ENCODE measurements around the gene DLX4. TPM values are rescaled to one million over a fixed set of nuclear protein-coding genes. Genes with fewer than 3 reads are reported as not detected.

Gene DLX4
- polyA plus RNA-seq, 1 donor from 2014 or later = not detected

DNA sequence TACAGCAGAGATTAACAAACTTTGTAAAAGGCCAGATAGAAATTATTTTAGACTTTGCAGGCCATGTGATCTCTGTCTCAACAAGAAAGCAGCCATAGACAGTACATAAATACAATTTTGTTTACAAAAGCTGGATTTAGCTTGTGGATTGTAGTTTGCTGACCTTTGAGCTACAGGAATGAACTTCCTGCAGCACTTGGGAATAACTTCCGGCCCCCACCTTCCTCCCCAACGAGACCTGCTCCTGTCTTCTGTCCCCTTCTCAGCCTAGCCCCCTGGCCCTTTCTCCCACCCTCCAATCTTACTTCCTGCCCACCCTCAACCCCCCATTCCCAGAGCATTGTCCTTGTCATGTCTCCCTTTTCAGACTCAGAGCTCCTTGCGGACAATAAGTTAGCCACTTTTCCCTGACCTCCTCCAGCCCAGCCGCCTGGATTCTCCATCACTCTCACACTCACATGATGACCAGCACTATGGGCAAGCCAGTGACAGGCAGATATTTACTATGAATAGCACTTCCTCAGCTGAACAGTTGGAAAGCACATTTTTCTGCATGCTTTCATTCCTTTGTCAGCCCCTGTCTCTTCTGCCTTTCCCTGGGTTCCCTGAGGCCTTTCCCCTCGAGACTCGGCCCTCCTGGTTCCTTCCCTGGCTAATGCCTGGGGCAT lies 53.6 kb downstream of the DLX4 start:
- H3K4me2 ChIP-seq (ENCODE audit: low read length) = no peak overlapping the region
- TF ChIP-seq, protein P1, sequence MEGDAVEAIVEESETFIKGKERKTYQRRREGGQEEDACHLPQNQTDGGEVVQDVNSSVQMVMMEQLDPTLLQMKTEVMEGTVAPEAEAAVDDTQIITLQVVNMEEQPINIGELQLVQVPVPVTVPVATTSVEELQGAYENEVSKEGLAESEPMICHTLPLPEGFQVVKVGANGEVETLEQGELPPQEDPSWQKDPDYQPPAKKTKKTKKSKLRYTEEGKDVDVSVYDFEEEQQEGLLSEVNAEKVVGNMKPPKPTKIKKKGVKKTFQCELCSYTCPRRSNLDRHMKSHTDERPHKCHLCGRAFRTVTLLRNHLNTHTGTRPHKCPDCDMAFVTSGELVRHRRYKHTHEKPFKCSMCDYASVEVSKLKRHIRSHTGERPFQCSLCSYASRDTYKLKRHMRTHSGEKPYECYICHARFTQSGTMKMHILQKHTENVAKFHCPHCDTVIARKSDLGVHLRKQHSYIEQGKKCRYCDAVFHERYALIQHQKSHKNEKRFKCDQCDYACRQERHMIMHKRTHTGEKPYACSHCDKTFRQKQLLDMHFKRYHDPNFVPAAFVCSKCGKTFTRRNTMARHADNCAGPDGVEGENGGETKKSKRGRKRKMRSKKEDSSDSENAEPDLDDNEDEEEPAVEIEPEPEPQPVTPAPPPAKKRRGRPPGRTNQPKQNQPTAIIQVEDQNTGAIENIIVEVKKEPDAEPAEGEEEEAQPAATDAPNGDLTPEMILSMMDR (IDR thresholded peaks at IDR 0.05; ENCODE audit: poor library complexity, severe bottlenecking) = no peak
- no peak for TF ChIP-seq POLR2AphosphoS5 (IDR thresholded peaks at IDR 0.05)
- TF ChIP-seq RAD21 (conservative IDR thresholded peaks at IDR 0.05) = no peak
- no peak for TF ChIP-seq MXI1 (conservative IDR thresholded peaks at IDR 0.05; ENCODE audit: poor library complexity, severe bottlenecking)
- TF ChIP-seq EZH2 (IDR thresholded peaks at IDR 0.05; ENCODE audit: borderline replicate concordance, insufficient read depth, low read length, poor library complexity, severe bottlenecking) = no peak
- TF ChIP-seq SMC3 (conservative IDR thresholded peaks at IDR 0.05; ENCODE audit: poor library complexity) = no peak
- no peak for TF ChIP-seq EP300 (conservative IDR thresholded peaks at IDR 0.05; ENCODE audit: poor library complexity, severe bottlenecking)
- TF ChIP-seq, protein P2, sequence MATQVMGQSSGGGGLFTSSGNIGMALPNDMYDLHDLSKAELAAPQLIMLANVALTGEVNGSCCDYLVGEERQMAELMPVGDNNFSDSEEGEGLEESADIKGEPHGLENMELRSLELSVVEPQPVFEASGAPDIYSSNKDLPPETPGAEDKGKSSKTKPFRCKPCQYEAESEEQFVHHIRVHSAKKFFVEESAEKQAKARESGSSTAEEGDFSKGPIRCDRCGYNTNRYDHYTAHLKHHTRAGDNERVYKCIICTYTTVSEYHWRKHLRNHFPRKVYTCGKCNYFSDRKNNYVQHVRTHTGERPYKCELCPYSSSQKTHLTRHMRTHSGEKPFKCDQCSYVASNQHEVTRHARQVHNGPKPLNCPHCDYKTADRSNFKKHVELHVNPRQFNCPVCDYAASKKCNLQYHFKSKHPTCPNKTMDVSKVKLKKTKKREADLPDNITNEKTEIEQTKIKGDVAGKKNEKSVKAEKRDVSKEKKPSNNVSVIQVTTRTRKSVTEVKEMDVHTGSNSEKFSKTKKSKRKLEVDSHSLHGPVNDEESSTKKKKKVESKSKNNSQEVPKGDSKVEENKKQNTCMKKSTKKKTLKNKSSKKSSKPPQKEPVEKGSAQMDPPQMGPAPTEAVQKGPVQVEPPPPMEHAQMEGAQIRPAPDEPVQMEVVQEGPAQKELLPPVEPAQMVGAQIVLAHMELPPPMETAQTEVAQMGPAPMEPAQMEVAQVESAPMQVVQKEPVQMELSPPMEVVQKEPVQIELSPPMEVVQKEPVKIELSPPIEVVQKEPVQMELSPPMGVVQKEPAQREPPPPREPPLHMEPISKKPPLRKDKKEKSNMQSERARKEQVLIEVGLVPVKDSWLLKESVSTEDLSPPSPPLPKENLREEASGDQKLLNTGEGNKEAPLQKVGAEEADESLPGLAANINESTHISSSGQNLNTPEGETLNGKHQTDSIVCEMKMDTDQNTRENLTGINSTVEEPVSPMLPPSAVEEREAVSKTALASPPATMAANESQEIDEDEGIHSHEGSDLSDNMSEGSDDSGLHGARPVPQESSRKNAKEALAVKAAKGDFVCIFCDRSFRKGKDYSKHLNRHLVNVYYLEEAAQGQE (IDR thresholded peaks at IDR 0.05; ENCODE audit: borderline replicate concordance) = no peak
- TF ChIP-seq TAF1 (IDR thresholded peaks at IDR 0.05; ENCODE audit: low read depth) = no peak
- no peak overlapping the region for H2AFZ ChIP-seq (ENCODE audit: low read depth, low read length)
- H3K9ac ChIP-seq (ENCODE audit: low read length) = no peak overlapping the region
- no peak overlapping the region for H3K27ac ChIP-seq (ENCODE audit: low read length)
- H3K4me3 ChIP-seq (ENCODE audit: low read length) = no peak overlapping the region
- H3K36me3 ChIP-seq (ENCODE audit: insufficient read depth, low read length) = no peaks in the 10 kb centered on the region
- no peaks in the 10 kb centered on the region for H3K27me3 ChIP-seq (ENCODE audit: insufficient read depth, low read depth, low read length)
- H3K9me3 ChIP-seq (ENCODE audit: low read length) = no peaks in the 10 kb centered on the region
- H3K79me2 ChIP-seq (replicated peaks; ENCODE audit: insufficient read depth, low read length) = no peaks in the 10 kb centered on the region
- no peaks in the 10 kb centered on the region for H4K20me1 ChIP-seq (ENCODE audit: insufficient read depth)
- no peaks in the 10 kb centered on the region for H3K9me2 ChIP-seq (ENCODE audit: insufficient read depth, low read length)
- no peaks in the 10 kb centered on the region for H3F3A ChIP-seq (ENCODE audit: insufficient read depth, low read length, poor library complexity, severe bottlenecking)

DNA sequence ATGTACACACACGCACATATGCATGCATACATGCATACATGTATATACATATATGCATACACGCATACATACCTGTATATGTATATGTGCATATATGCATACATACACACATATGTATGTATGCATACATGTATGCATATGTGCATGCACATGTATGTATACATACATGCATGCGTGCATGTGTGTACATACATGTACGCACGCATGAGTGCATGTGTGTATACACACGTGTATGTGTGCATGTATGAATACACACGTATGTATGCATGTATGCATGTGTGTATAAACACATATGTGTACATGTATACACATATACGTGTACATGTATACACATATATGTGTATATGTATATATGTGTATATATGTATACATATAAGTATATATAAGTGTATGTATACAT lies 54.5 kb downstream of the DLX4 start:
- Histone ChIP-seq H3F3A (ENCODE audit: insufficient read depth, low read length, poor library complexity, severe bottlenecking) (no peaks in the 10 kb centered on the region), H3K36me3 (ENCODE audit: insufficient read depth, low read length) (no peaks in the 10 kb centered on the region), H3K9ac (ENCODE audit: low read length) (no peak overlapping the region), H3K27ac (ENCODE audit: low read length) (no peak overlapping the region), H3K9me2 (ENCODE audit: insufficient read depth, low read length) (no peaks in the 10 kb centered on the region), H3K4me3 (ENCODE audit: low read length) (no peak overlapping the region), H3K9me3 (ENCODE audit: low read length) (no peaks in the 10 kb centered on the region), H3K27me3 (ENCODE audit: insufficient read depth, low read depth, low read length) (no peaks in the 10 kb centered on the region), H3K79me2 (replicated peaks; ENCODE audit: insufficient read depth, low read length) (no peaks in the 10 kb centered on the region), H3K4me2 (ENCODE audit: low read length) (no peak overlapping the region), H2AFZ (ENCODE audit: low read depth, low read length) (no peak overlapping the region), H4K20me1 (ENCODE audit: insufficient read depth) (no peaks in the 10 kb centered on the region)
- no peak for TF ChIP-seq POLR2AphosphoS5 (IDR thresholded peaks at IDR 0.05)
- TF ChIP-seq, protein P1 (IDR thresholded peaks at IDR 0.05; ENCODE audit: poor library complexity, severe bottlenecking) = no peak
- TF ChIP-seq, protein P2 (IDR thresholded peaks at IDR 0.05; ENCODE audit: borderline replicate concordance) = no peak
- TF ChIP-seq SMC3 (conservative IDR thresholded peaks at IDR 0.05; ENCODE audit: poor library complexity) = no peak
- no peak for TF ChIP-seq RAD21 (conservative IDR thresholded peaks at IDR 0.05)
- no peak for TF ChIP-seq EP300 (conservative IDR thresholded peaks at IDR 0.05; ENCODE audit: poor library complexity, severe bottlenecking)
- TF ChIP-seq MXI1 (conservative IDR thresholded peaks at IDR 0.05; ENCODE audit: poor library complexity, severe bottlenecking) = no peak
- no peak for TF ChIP-seq TAF1 (IDR thresholded peaks at IDR 0.05; ENCODE audit: low read depth)
- TF ChIP-seq EZH2 (IDR thresholded peaks at IDR 0.05; ENCODE audit: borderline replicate concordance, insufficient read depth, low read length, poor library complexity, severe bottlenecking) = no peak
